CD4-positive, alpha-beta T cell treated with Interleukin-4 for 4 hours (primary cell): ENCODE results near the gene SH2D7.

ENCODE experiments used
- DNase-seq: peaks from one replicate; pipeline ENCODE4 v3.0.0-alpha.2; 2020

The SH2D7 gene

DNA sequence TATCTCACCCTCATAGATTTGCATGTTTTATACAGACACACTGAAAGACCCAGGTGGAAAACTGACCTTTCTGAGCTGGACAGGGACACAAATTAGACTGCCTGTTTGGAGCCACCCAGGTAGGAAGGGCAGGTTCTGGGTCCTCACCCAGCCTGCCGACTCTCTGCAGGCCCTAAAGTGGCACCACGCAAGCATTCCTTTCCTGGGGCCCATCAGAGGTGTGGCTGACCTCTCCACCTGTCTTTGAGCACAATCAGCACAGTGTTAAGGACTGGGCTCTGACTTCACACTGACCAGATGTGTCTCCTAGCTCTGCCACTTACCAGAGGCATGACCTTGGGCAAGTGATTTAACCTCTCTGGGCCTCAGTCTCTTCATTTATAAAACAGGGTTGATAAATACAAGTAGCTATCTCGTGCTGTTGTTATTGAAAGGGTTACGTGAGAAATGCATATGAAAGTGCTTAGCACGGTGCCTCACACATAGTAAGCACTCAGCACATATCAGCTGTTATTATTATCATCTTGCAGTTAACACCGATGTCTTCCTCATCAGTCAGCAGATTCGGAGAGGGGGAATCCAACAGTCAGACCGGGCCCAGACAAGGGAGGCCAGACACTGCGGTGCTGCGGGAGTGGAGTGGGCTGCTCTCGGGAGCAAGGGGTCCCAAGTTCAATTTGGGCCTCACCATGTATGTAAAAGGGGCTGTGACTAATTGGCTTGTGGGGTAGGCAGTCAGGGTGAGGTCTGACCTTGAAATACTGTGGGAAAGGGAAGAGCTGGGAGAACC lies 12.9 kb upstream of the SH2D7 start:
- DNase-seq: no peak

DNA sequence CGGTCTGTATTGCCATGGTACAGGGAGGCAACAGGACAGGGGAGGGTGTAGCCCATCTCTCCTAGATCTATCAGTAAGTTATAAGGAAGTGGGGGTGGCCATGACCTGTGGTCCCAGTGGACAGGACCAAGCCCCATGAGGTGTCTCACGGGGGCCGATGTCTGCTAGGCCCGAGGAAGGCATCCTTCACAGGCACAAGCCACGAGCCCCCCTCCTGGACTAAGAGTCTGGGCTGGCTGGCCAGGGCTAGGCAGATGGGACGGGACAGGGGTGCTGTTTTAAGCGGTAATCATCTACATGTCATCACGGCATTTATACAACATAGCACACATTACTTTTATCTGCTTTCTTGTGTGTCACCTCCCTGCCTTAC lies 12.3 kb upstream of the SH2D7 start:
- no peak for DNase-seq

DNA sequence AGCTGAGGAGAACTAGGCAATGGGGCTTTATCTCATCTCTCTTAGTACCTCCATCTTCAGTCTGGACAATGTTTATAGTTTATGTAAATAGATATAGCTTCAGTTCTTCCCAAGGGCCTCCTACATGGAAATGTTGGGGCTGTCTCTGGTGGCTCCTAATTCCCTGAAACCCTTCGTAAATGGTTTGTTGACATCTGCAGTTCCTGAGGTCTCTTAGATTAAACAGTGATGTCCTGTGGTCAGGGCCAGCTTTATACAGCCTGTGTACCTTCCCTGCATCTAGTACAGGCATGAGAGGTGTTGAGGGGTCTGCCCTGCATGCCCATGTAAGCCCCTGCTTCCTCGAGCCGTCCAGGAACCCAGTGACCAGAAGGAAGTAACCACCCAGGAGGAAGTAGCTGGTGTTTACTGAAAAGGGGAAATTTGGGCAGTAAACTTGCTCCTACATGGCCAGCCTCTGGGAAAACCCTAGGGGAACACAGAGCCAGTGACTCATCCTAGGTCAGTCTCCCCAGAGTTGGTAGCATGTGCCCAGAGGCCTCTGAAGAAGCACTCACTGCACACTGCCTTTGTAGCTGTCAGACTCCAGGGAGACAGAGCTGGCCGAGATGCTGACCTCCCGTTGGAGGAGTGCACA lies 10.1 kb upstream of the SH2D7 start:
- no peak for DNase-seq

- no peak for DNase-seq
Measured at GRCh38 chr15:78082743-78083110, 9.6 kb upstream of the SH2D7 start.

GRCh38 chr15:78083186-78083585 lies 9.2 kb upstream of the SH2D7 start:
- DNase-seq: no peak

DNA sequence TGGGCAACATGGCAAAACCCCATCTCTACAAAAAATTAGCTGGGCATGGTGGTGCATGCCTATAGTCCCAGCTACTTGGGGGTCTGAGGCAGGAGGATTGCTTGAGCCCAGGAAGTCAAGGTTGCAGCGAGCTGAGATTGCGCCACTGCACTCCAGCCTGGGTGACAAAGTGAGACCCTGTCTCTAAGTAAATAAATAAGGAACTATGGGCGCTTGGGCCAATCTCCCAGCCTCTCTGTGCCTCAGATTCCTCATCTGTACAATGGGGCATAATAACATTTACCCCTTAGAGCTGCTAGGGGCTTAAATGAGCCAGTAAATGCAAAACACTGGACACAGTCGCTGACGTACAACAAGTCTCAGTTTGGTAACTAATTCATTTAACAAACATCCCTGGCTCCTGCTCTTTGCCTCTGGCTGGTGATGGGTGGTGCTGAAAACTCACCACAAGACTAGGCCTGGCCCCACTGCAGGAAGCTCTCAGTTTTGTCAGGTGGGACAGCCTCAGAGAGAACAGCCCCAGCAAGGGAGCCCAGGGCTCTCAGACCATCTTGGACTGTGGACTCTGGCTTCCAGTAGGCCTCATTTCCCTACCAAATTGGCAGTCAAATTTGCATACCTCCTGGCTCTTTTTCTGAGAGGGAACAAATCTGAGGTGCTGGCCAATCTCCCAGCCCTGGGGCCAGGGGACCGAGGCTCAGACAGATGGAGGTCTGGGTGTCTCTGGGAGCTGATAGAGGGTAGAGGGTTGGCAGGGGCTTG lies 8.5 kb upstream of the SH2D7 start:
- no peak for DNase-seq

- DNase-seq: no peak
Measured at GRCh38 chr15:78084449-78084750, 8.0 kb upstream of the SH2D7 start.

DNA sequence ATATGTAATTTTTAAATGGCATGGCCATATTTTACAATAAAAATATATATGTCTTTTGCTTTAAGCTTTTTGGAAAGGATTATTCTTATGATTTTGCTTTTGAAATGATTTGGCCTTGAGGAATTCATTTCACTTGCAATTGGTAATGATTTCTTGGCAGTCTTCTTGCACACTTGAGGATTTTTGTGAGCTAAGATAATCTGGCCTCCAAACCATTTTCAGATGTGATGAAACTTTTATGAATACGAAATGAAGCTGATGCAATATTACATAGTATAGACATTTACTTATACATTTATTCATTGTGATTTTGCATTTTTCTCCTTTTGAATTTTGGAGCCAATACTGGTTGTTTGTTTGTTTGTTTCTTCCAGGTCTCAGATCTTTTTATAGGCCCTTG lies 6.4 kb upstream of the SH2D7 start:
- no peak for DNase-seq

DNA sequence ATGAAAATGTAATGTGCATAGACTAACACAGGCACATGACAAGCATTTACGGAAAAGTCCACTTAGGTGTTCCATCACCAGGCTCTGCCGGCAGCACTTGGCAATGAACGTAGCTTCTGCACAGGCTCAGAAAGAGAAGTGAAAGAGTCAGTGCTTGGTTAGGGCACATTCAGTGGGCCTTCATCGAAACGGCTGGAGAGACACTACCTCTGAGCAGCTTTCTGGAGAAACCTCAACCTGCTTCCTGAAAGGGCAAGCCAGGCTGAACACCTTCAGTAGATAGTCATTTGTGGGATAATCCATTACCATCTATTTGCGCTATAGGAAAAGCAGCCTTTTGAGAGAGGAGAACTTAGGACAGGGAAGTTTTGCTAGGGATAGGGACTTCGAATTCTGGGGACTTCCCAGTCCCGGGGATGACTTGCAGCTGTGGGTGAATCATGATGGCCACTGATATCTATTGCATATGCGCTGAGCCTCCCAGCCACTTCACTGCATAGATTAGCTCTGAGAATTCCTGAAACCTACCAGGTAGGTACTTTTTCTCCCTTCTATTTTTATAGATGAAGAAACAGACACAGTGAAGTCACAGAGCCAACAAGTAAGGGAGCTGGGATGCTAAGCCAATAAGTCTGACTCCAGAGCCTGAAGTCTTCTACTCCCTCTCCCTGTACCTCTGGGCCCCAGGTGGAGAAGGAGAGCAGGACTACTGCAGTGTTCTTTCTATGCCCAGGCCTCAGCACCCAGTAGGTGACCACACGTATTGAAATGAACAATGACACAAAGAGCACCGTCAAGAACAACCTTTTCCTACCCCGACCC lies 4.2 kb upstream of the SH2D7 start:
- no peak for DNase-seq

- DNase-seq: no peak
Measured at GRCh38 chr15:78088773-78089080, 3.6 kb upstream of the SH2D7 start.

- DNase-seq: no peak
Measured at GRCh38 chr15:78090422-78091063, 1.8 kb upstream of the SH2D7 start.

- DNase-seq: no peak
Measured at GRCh38 chr15:78093242-78094020, 1.1 kb downstream of the SH2D7 start.

DNA sequence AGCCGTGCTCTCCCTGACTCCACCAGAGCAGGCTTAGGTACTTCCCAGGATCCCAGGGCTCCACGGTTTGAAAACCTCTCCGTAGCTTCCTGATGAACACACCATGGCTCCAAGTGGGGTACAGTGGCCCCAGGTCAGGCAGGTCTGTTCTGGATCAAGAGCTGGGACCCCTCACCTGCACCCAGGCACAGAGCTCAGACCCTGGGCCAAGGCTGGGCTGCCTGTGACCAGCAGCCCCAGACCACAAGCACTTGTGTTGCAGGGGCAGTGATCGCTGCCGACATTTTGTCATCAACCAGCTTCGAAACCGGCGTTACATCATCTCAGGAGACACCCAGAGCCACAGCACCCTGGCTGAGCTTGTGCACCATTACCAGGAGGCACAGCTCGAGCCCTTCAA lies 5.3 kb downstream of the SH2D7 start:
- DNase-seq: no peak

- no peak for DNase-seq
Measured at GRCh38 chr15:78098131-78098755, 5.9 kb downstream of the SH2D7 start.

- no peak for DNase-seq
Measured at GRCh38 chr15:78100886-78101285, 8.5 kb downstream of the SH2D7 start.

DNA sequence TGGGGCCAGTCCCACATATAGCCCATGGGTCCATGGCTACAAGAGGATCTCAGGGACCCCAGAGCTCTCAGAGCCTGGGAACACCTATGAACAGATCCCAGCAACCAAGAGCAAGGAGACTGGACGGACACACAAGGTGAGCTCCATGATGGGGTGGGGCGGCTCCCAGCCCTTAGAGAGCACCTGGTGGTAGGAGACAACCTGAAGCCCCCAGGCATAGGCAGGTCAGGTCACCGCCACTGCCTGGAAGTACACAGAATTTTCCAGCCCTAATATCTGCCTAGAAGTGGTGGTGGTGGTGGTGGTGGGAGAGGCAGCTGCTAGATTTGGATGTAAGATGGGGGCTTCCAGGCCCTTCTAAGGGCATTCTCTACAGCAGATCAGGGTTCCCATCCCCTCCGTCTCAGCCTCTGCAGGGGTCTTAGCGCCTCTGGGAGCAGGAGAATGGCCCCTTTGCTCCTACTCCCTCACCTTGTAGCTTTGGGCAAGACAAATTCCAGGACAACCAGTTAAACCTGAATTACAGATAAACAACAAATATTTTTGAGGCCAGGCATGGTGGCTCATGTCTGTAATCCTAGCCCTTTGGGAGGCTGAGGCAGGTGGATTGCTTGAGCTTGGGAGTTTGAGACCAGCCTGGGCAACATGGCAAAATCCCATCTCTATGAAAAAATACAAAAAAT lies 9.2 kb downstream of the SH2D7 start:
- no peak for DNase-seq

- DNase-seq: no peak
Measured at GRCh38 chr15:78102211-78102610, 9.8 kb downstream of the SH2D7 start.

DNA sequence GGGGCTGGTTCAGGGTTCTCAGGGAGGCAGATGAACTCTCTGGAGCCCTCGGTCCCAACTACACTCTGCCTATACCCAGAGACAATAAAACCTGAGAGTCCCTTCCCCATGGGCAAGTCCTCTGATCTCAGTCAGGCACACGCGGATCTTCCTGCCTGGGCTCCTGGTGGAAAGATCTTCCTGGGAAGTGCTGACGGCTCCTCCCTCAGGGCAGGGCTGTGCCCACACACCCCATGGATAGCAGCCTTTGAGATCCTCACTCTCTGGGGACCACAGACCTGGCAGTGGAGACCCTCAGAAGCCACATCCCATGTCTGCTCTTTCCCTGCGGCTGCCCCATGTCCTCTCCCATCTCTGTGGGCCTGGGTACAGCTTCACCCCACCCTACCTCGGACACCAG lies 10.4 kb downstream of the SH2D7 start:
- no peak for DNase-seq

DNA sequence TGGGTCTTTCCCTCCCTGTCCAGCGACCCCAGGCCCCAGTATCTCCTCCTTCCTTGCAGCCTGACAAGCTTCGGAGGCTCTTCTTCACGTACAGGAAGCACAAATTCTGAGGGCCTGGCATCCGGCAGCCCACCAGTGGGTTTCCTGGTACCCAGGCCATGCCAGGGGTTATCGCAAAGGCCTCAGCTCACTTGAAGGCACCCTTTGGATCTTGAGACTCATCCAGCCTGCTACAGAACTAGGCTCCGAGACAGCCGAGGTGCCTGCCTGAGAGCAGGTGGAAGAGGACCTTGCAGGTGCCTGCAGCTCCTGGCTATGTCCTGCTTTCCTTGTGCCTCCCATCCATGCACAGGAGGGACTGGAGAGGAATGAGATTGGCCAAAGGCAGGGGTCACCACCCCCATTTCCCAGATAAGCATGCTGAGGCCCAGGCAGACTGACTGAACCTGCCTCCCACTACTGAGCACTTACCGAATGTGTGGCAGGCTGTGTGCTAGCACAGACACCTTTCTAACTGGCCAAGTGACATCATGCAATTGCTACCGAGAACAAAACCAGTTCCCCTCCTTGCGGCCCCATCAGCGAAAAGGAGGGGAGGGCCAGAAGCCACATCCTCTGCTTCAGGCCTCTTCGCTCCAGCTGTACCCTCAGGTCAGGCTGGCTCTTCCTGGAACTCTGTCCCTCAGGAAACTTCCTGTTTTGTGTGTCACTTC lies 11.2 kb downstream of the SH2D7 start:
- peak; percentile 63 for DNase-seq

DNA sequence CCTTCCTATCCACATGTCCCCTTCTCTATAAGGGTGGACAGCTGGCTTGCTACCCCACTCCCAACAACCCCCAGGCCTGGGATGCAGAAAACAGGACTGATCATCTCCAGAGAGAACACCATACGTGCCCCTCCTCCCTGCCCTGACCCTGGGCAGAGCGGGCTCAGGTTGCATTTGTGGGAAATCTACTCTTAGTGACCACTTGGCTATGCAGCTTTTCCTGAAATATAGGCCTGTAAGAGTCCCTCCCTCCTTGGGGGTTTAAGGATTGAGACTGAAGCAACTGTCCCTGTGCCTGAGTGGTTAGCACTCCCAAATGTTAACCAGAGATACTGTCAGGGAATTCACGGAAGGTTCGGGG lies 11.7 kb downstream of the SH2D7 start:
- DNase-seq: no peak
